Lower lobe of right lung (tissue), 2 donors: ENCODE results near the gene YLPM1. TPM values are rescaled to one million over a fixed set of nuclear protein-coding genes. Genes with fewer than 3 reads are reported as not detected.

ENCODE experiments used
- ATAC-seq, 2 donors: fragments of 200-7000 bp; cut with Tn5 transposase; one replicate each; pipeline ENCODE4 v1.9.1; 2020 to 2022; ENCODE audit warnings: mild to moderate bottlenecking in 2 of 2, moderate library complexity in 2 of 2
- DNase-seq: peaks from one replicate; pipeline ENCODE4 v3.0.0-alpha.2; 2020
- H3K27ac ChIP-seq: fragments of 200-600 bp; one replicate; pipeline ENCODE4 v1.8.0; 2022
- H3K27me3 ChIP-seq: fragments of 200-600 bp; one replicate; pipeline ENCODE4 v1.8.0; 2022; ENCODE audit warnings: low read depth
- H3K36me3 ChIP-seq: fragments of 200-600 bp; one replicate; pipeline ENCODE4 v1.8.0; 2022; ENCODE audit warnings: mild to moderate bottlenecking
- H3K4me1 ChIP-seq: fragments of 200-600 bp; one replicate; pipeline ENCODE4 v1.8.0; 2022
- H3K4me3 ChIP-seq: fragments of 200-600 bp; one replicate; pipeline ENCODE4 v1.8.0; 2022; ENCODE audit warnings: mild to moderate bottlenecking
- H3K9me3 ChIP-seq: fragments of 200-600 bp; one replicate; pipeline ENCODE4 v1.8.0; 2022
- CTCF ChIP-seq: fragments of 200-600 bp; IDR thresholded peaks from one replicate; pipeline ENCODE4 v1.8.0; 2022; ENCODE audit warnings: antibody characterized with exemption, mild to moderate bottlenecking
- intact Hi-C: fragments of 100-400 bp; cut with DNase I; formaldehyde crosslinking; loops from one replicate; pipeline ENCODE4 v1.11.0; 2022
- long read RNA-seq: library from polyadenylated mRNA; unstranded; transcript quantifications from one replicate; pipeline ENCODE4 v2.0.0, GENCODE V29; 2021
- total RNA-seq: library from RNA; stranded (reverse); fragmentation: NEBNext Ultra II Directional; extraction: Animal tissue kit (Norgen Biotek cat#: 25700); gene quantifications from one replicate; pipeline ENCODE4 v1.2.1, GENCODE V29; 2021
- donor health status: DM: no; HTN: yes; CAD: no; lungs with severe emphysema.

YLPM1 gene
- total RNA-seq = 58.0 TPM
- long read RNA-seq, partial matches to known transcripts = 14 of 21 reads
- long read RNA-seq, other reads (novel, unspliced or antisense) = 7 of 21 reads

GRCh38 chr14:74762917-74763802, at the start of gene YLPM1:
YLPM1 (plus strand) TSS chr14:74763316; CDS start chr14:74763490, 174 bp downstream.
- peaks cover 45% of the 10 kb centered on the region for H3K4me1 ChIP-seq
- TF ChIP-seq CTCF = peak; percentile 49

GRCh38 chr14:74713395-74713735, 49.8 kb upstream of the YLPM1 start:
- DNase-seq = no peak
- intact Hi-C loops = no loop called here
- Histone ChIP-seq H3K27me3 (no peaks in the 10 kb centered on the region), H3K4me3 (peak overlapping the region; percentile 86), H3K9me3 (no peaks in the 10 kb centered on the region), H3K27ac (peak overlapping the region; percentile 88), H3K36me3 (peaks cover 37% of the 10 kb centered on the region), H3K4me1 (peaks cover 43% of the 10 kb centered on the region)
- no peak for TF ChIP-seq CTCF
- ATAC-seq = peak in 1 of 2 donors; percentile 5

More at GRCh38 chr14:74762917-74763802, at the start of gene YLPM1:
- Histone ChIP-seq H3K36me3 (no peaks in the 10 kb centered on the region), H3K27me3 (no peaks in the 10 kb centered on the region), H3K9me3 (no peaks in the 10 kb centered on the region), H3K4me3 (peak within 1 kb of the TSS; percentile 94), H3K27ac (peak within 1 kb of the TSS; percentile 92)
- peak; percentile 95 for DNase-seq
- peak; percentile 99 to 100 for ATAC-seq
- intact Hi-C loops = no loop called here

GRCh38 chr14:74720526-74720925, 42.6 kb upstream of the YLPM1 start:
- Histone ChIP-seq H3K36me3 (peaks cover 92% of the 10 kb centered on the region), H3K27me3 (no peaks in the 10 kb centered on the region), H3K4me1 (no peaks in the 10 kb centered on the region), H3K4me3 (no peak overlapping the region), H3K27ac (no peak overlapping the region), H3K9me3 (no peaks in the 10 kb centered on the region)
- intact Hi-C loops = no loop called here
- TF ChIP-seq CTCF = no peak
- ATAC-seq (no peak), DNase-seq (no peak)

GRCh38 chr14:74723134-74723533, 40.0 kb upstream of the YLPM1 start:
- TF ChIP-seq CTCF = no peak
- Histone ChIP-seq H3K4me3 (no peak overlapping the region), H3K9me3 (no peaks in the 10 kb centered on the region), H3K27me3 (no peaks in the 10 kb centered on the region), H3K36me3 (peaks cover 75% of the 10 kb centered on the region), H3K27ac (no peak overlapping the region), H3K4me1 (no peaks in the 10 kb centered on the region)
- no peak for DNase-seq
- no peak for ATAC-seq
- intact Hi-C loops = no loop called here

GRCh38 chr14:74732387-74732786, 30.7 kb upstream of the YLPM1 start:
- intact Hi-C loops = no loop called here

More at GRCh38 chr14:74732387-74732786, 30.7 kb upstream of the YLPM1 start:
- H3K9me3 ChIP-seq = no peaks in the 10 kb centered on the region
- ATAC-seq (no peak), DNase-seq (no peak)
- H3K4me3 ChIP-seq = no peak overlapping the region
- no peaks in the 10 kb centered on the region for H3K4me1 ChIP-seq
- no peak overlapping the region for H3K27ac ChIP-seq
- H3K27me3 ChIP-seq = no peaks in the 10 kb centered on the region
- peaks cover 71% of the 10 kb centered on the region for H3K36me3 ChIP-seq
- no peak for TF ChIP-seq CTCF
